Endothelial cell of umbilical vein (primary cell): ENCODE results near the gene PKNOX1. TPM values are rescaled to one million over a fixed set of nuclear protein-coding genes. Genes with fewer than 3 reads are reported as not detected.
"Not testable (repeated sequence)": the region's sequence is repeated elsewhere in the genome, so short reads cannot be mapped to it uniquely, and the experiment has no call there.

ENCODE experiments used
- BruUV-seq: library from RNA; stranded (reverse); fragments of 400-500 nt; replicated peaks from 2 replicates; lab custom pipeline; 2021; lab: Mats Ljungman, UMichigan
- CTCF ChIA-PET: fragments of 300-600, 350-600 bp; sonication (Branson Sonifier 250); formaldehyde crosslinking; loops from one replicate; lab custom pipeline; 2021; ENCODE audit warnings: antibody characterized with exemption, inconsistent platforms; lab: Charles Lee
- POLR2A ChIA-PET: fragments of 300-600, 350-600 bp; sonication (Branson Sonifier 250); formaldehyde crosslinking; loops from one replicate; lab custom pipeline; 2021; ENCODE audit warnings: antibody characterized with exemption, inconsistent platforms; lab: Charles Lee
- DNase-seq: peaks from one replicate; pipeline ENCODE4 v3.0.0-alpha.2; 2011; ENCODE audit warnings: low read depth, low spot score
- FAIRE-seq: peaks from 2 replicates; lab custom pipeline; 2011; peaks lifted over from hg19 to GRCh38; lab: Jason Lieb, UNC
- H2AFZ ChIP-seq: 2 replicates; pipeline ENCODE4 v1.6.0; 2012; ENCODE audit warnings: low read depth, low read length, control low read depth, inconsistent platforms
- H3K27ac ChIP-seq: 2 replicates; pipeline ENCODE4 v1.5.1; 2011; ENCODE audit warnings: low read depth, mild to moderate bottlenecking, control low read depth, low read length, moderate library complexity; ENCODE audit not compliant: insufficient read depth
- H3K27me3 ChIP-seq, 2 experiments: 2 replicates each; pipeline versions ENCODE4 v1.6.0 to v1.6.1; 2011; ENCODE audit warnings: low read length in 2 of 2, mixed read lengths in 1 of 2; ENCODE audit not compliant: control insufficient read depth in 2 of 2, insufficient read depth in 2 of 2
- H3K36me3 ChIP-seq, 2 experiments: 2 replicates in 1 of 2; 3 replicates in 1 of 2; pipeline ENCODE4 v1.5.1; 2011; ENCODE audit warnings: low read length in 2 of 2, mild to moderate bottlenecking in 1 of 2, moderate library complexity in 1 of 2; ENCODE audit not compliant: control insufficient read depth in 2 of 2, insufficient read depth in 2 of 2; ENCODE audit errors: extremely low read depth in 1 of 2
- H3K4me1 ChIP-seq: 3 replicates; pipeline ENCODE4 v1.5.1; 2011; ENCODE audit warnings: mild to moderate bottlenecking, low read length; ENCODE audit not compliant: control insufficient read depth, insufficient read depth; ENCODE audit errors: extremely low read depth
- H3K4me2 ChIP-seq: 2 replicates; pipeline ENCODE4 v1.6.1; 2011; ENCODE audit warnings: low read length, control low read depth, mixed read lengths; ENCODE audit not compliant: insufficient read depth
- H3K4me3 ChIP-seq, 3 experiments: fragments of 200-600 bp in 1 of 3; sonication (generic), shearing (Covaris generic) in 1 of 3; replicated peaks in 1 of 3; 2 replicates each; pipeline ENCODE4 v1.5.1; 2011 to 2016; ENCODE audit warnings: control low read depth in 3 of 3, low read length in 3 of 3, mild to moderate bottlenecking in 2 of 3, inconsistent platforms in 1 of 3, low read depth in 1 of 3, moderate library complexity in 1 of 3; ENCODE audit not compliant: insufficient read depth in 1 of 3
- H3K79me2 ChIP-seq: 2 replicates; pipeline ENCODE4 v1.6.0; 2012; ENCODE audit warnings: low read length, inconsistent platforms; ENCODE audit not compliant: control insufficient read depth, insufficient read depth
- H3K9ac ChIP-seq: replicated peaks from 2 replicates; pipeline ENCODE3; 2011; ENCODE audit warnings: low read length, control low read depth; ENCODE audit not compliant: insufficient read depth; ENCODE audit errors: extremely low read depth
- H3K9me1 ChIP-seq: replicated peaks from 3 replicates; pipeline ENCODE4 v1.6.0; 2011; ENCODE audit warnings: mild to moderate bottlenecking, low read length; ENCODE audit not compliant: control insufficient read depth, insufficient read depth; ENCODE audit errors: extremely low read depth
- H3K9me3 ChIP-seq: replicated peaks from 2 replicates; pipeline ENCODE4 v1.5.1; 2012; ENCODE audit warnings: low read length, inconsistent platforms; ENCODE audit not compliant: control insufficient read depth, insufficient read depth
- H4K20me1 ChIP-seq: replicated peaks from 2 replicates; pipeline ENCODE3; 2011; ENCODE audit warnings: mild to moderate bottlenecking, low read length; ENCODE audit not compliant: control insufficient read depth, insufficient read depth; ENCODE audit errors: extremely low read depth
- dilution Hi-C: fragments of 300-500 bp; cut with MboI; formaldehyde crosslinking; loops from one replicate; pipeline ENCODE4 v1.15.0; 2019; ENCODE audit warnings: low sequenced_read_pairs; ENCODE audit not compliant: extremely low pct_ligation_motif_present
- intact Hi-C: fragments of 100-400 bp; cut with micrococcal nuclease; formaldehyde crosslinking; loops from one replicate; pipeline ENCODE4 v1.10.0; 2022
- polyA plus RNA-seq, 4 experiments: library from polyadenylated mRNA; depleted of rRNA in 3 of 4; stranded (reverse) in 3 of 4; unstranded in 1 of 4; fragments of >200 nt; gene quantifications; 2 replicates each; pipeline versions ENCODE4 v1.2.1 to v1.2.3, GENCODE V29; 2011 to 2012; ENCODE audit warnings: missing spikeins in 1 of 4
- total RNA-seq: library from RNA; stranded (reverse); gene quantifications from 2 replicates; pipeline ENCODE4 v1.2.3, GENCODE V29; 2021

Gene PKNOX1
- total and polyA plus RNA-seq, 2 donors (not counting 3 experiments of a cell fraction or from before 2014, with no cell fraction given), result 16.6 to 23.6 TPM

DNA sequence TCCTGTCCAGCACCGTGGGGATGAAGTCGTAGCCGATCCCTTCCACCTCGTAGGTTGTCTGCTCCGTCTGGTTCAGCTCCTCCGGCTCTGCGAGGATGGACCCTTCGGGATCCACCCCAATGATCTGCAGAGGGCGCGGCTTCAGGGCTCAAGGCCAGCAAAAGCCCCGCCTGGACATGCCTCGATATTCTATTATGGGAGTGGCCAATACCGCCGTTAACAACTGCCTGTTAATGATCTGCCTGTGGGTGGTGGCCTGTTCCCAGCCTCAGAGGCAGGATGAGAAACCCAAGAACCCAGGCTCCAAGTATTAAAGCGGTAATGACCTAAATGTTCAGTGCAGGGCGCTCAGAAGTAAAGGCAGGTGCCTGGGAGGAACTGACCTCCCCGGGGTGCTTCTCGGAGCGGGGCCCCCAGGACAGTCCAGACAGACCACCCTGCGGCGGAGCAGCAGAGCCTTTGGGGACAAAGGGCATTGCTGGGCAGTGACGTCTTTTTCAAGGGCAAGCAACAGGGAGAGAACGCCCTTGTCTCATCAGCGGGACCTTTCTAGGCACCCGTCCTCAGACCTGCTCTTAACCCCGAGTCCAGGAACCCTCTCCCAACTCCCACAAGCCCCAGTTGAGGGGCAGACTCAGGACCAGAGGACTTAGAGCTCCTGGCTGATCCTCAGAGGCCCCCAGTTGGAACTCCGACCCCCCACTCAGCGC is 88.7 kb downstream of the PKNOX1 start:
- dilution Hi-C loops, result not testable (repeated sequence)

DNA sequence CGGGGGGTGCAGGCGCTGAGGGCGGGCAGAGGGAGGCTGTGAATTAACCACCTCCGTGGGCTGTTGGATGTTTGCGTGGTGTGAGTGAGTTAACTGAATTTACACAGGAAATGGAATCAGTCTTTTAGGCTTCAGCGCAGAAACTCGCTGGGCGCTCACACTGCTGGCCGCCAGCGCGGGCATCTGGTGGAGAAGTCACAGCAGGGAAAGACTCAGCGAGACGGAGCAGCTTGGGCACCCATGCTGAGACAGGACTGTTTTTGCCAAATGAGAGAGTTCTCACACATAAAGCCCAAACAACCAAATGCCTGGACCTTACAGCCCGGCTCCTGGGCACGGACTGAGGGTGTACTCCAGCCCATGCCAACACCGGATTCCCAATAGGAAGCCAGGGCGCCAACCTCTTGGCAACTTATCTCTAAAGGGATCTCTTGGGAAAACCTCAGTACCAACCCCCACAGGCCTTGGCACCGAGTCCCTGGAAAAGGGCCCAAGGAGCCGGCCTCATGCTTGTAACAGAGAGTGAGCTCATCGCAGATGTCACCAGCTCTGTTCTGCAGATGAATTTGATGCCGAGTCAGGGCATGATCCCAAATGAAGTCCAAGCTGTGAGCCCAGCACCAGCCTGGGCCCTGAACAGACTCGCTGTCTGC is 90.0 kb downstream of the PKNOX1 start:
- POLR2A ChIA-PET, dilution Hi-C loops, BruUV-seq, H3K4me1 ChIP-seq, H3K4me3 ChIP-seq, FAIRE-seq, H3K36me3 ChIP-seq, H3K4me2 ChIP-seq, CTCF ChIA-PET, H3K27me3 ChIP-seq, H3K9ac ChIP-seq, H4K20me1 ChIP-seq, H3K9me3 ChIP-seq, H3K9me1 ChIP-seq, H3K27ac ChIP-seq, H3K79me2 ChIP-seq, intact Hi-C loops, DNase-seq, H2AFZ ChIP-seq: not testable (repeated sequence)

More for the DNA sequence above, 88.7 kb downstream of the PKNOX1 start:
- H3K79me2 ChIP-seq, POLR2A ChIA-PET, H2AFZ ChIP-seq, DNase-seq, H3K27me3 ChIP-seq, BruUV-seq, H3K9me1 ChIP-seq, CTCF ChIA-PET, intact Hi-C loops, H3K9me3 ChIP-seq, H3K9ac ChIP-seq, H3K4me1 ChIP-seq, H3K36me3 ChIP-seq, FAIRE-seq, H4K20me1 ChIP-seq, H3K4me2 ChIP-seq, H3K27ac ChIP-seq, H3K4me3 ChIP-seq: not testable (repeated sequence)

- H3K9me3 ChIP-seq, H4K20me1 ChIP-seq, H3K4me1 ChIP-seq, H3K36me3 ChIP-seq, CTCF ChIA-PET, H2AFZ ChIP-seq, FAIRE-seq, BruUV-seq, H3K9me1 ChIP-seq, H3K4me2 ChIP-seq, H3K9ac ChIP-seq, H3K27ac ChIP-seq, DNase-seq, intact Hi-C loops, H3K27me3 ChIP-seq, H3K79me2 ChIP-seq, H3K4me3 ChIP-seq, dilution Hi-C loops, POLR2A ChIA-PET: not testable (repeated sequence)
Measured at GRCh38 chr21:43065991-43066390, 91.6 kb downstream of the PKNOX1 start.

DNA sequence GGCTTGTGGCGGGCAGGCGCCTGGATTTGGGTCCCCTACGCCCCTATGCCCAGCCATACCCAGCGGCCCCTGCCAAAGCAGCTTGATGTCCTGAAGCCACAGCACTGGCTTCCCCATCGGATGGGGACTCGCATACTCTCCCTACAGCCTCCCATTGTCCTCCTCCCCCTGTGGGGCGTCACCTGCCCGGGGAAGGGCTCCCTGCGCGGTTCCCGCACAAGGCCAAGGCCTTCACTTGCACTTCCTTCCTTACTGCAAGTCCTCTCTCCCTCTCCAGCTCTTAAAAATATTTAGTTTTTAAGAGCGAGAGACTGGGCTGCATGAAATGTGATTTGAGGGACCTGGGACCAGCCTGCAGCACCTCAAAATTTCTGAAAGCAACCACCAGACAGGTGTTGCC is 92.3 kb downstream of the PKNOX1 start:
- H2AFZ ChIP-seq, FAIRE-seq, POLR2A ChIA-PET, BruUV-seq, H3K36me3 ChIP-seq, dilution Hi-C loops, H3K4me1 ChIP-seq, H4K20me1 ChIP-seq, H3K27ac ChIP-seq, H3K9ac ChIP-seq, H3K27me3 ChIP-seq, DNase-seq, H3K9me1 ChIP-seq, H3K4me2 ChIP-seq, H3K4me3 ChIP-seq, intact Hi-C loops, CTCF ChIA-PET, H3K9me3 ChIP-seq, H3K79me2 ChIP-seq: not testable (repeated sequence)
